ENCODE results near the gene SRF.
A peak's percentile ranks its signal among the peaks of the same experiment; 100 is the strongest.
"Not testable (repeated sequence)": the region's sequence is repeated elsewhere in the genome, so short reads cannot be mapped to it uniquely, and the experiment has no call there.

SRF gene

DNA sequence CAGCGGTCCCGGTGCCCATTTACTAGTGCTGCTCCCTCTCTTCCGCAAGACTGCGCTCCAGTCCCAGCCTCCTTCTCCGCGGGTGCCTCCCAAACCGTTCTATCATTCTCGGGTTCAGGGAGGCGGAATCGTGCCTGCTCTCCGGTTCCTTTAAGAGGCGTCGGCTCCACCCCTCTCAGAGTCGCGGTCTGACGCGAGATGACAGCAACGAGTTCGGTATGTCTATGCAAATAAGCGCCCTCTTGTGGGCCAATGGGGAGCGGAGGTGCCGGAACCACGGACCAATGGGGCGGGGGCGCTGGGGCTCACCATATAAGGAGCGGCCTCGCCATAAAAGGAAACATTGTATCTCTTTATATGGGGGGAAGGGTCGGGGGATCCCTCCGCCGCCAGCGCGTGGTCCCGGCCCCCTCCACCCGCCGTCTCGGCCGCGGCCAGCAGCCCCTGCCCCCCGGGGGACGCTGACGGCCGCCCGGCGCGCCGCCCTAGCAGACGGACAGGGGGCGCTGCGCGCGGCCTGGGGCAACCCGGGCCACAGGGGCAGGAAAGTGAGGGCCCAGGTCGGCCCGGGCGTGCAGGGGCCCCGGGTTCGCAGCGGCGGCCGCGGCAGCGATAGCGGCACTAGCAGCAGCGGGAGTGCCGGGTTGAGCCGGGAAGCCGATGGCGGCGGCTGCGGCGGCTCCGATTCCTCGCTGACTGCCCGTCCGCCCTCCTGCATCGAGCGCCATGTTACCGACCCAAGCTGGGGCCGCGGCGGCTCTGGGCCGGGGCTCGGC is at the start of gene SRF:
Gene SRF (plus strand): TSS at position 339 of the 776 bp plus-strand sequence. CDS start 388 bp downstream, at position 727.
- Mint-ChIP-seq H3K36me3 (peaks cover 9% of the 10 kb centered on the region), H3K4me3 (peak within 1 kb of the TSS; percentile 87), H3K9me3 (no peaks in the 10 kb centered on the region), H3K4me1 (peaks cover 42% of the 10 kb centered on the region), H3K27me3 (no peaks in the 10 kb centered on the region), H3K27ac (peak within 1 kb of the TSS; percentile 88)
- ATAC-seq: peak; percentile 86

DNA sequence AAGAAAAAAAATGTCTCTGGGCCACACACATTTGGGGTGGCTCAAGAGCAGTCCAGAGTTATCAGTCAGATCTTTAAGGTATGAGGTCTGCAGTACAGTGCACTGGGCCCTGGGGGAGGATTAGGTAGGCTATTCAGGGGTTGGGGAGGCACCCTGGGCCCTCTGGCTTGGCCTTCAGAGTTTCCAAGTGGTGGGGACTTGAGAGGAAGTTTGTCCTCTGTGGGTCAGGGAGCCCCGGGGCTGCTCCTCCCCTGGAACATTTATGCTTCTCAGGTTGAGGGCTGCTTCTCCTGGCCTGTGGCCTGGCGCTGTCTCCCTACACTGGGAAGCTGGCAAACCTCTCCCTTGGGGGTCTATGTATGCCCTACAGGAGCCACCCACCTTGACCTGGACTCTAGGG is 48.9 kb upstream of the SRF start:
- Mint-ChIP-seq H3K27ac (no peak overlapping the region), H3K4me1 (no peaks in the 10 kb centered on the region), H3K4me3 (no peak overlapping the region), H3K9me3 (no peaks in the 10 kb centered on the region), H3K27me3 (peaks cover 41% of the 10 kb centered on the region), H3K36me3 (no peaks in the 10 kb centered on the region)
- no peak for ATAC-seq

- Mint-ChIP-seq H3K4me1 (no peaks in the 10 kb centered on the region), H3K27ac (no peak overlapping the region), H3K27me3 (peaks cover 41% of the 10 kb centered on the region), H3K9me3 (no peaks in the 10 kb centered on the region), H3K4me3 (no peak overlapping the region), H3K36me3 (no peaks in the 10 kb centered on the region)
- ATAC-seq: no peak
Measured at GRCh38 chr6:43123461-43124314, 47.4 kb upstream of the SRF start.

- Mint-ChIP-seq H3K4me3 (no peak overlapping the region), H3K27me3 (peaks cover 38% of the 10 kb centered on the region), H3K36me3 (no peaks in the 10 kb centered on the region), H3K27ac (no peak overlapping the region), H3K9me3 (no peaks in the 10 kb centered on the region), H3K4me1 (no peaks in the 10 kb centered on the region)
- ATAC-seq: no peak
Measured at GRCh38 chr6:43124481-43124880, 46.6 kb upstream of the SRF start.

- H3K4me1 Mint-ChIP-seq: no peaks in the 10 kb centered on the region
- H3K27ac Mint-ChIP-seq: no peak overlapping the region
- H3K4me3 Mint-ChIP-seq: no peak overlapping the region
- H3K9me3 Mint-ChIP-seq: no peaks in the 10 kb centered on the region
- peaks cover 38% of the 10 kb centered on the region for H3K27me3 Mint-ChIP-seq
- ATAC-seq: no peak
- no peaks in the 10 kb centered on the region for H3K36me3 Mint-ChIP-seq
Measured at GRCh38 chr6:43125119-43125518, 46.0 kb upstream of the SRF start.

GRCh38 chr6:43125555-43125954 is 45.5 kb upstream of the SRF start:
- Mint-ChIP-seq H3K27ac (no peak overlapping the region), H3K36me3 (no peaks in the 10 kb centered on the region), H3K4me1 (no peaks in the 10 kb centered on the region), H3K27me3 (peaks cover 42% of the 10 kb centered on the region), H3K4me3 (no peak overlapping the region), H3K9me3 (no peaks in the 10 kb centered on the region)
- no peak for ATAC-seq

DNA sequence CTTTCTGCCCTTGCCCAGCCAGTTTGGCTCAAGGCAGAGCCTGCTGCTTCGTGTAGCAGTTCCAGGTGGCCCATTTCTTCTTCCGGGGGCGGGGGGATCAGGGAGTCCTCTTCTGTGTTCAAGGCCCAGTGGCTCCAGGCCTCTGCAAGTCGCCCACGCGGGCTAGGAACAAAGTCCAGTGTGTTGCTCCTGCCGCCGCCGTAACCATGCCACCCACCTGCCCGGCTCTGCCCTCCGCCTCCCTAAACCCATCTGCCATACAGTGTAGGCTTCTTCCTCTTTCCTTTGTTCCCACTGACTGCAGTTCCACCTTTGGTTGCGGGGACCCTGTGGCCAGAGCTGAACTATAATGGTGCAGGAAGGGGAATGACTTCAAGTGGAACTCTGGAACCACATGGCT is 43.9 kb upstream of the SRF start:
- ATAC-seq: no peak
- H3K36me3 Mint-ChIP-seq: no peaks in the 10 kb centered on the region
- H3K9me3 Mint-ChIP-seq: no peaks in the 10 kb centered on the region
- no peaks in the 10 kb centered on the region for H3K4me1 Mint-ChIP-seq
- H3K27ac Mint-ChIP-seq: no peak overlapping the region
- H3K4me3 Mint-ChIP-seq: no peak overlapping the region
- H3K27me3 Mint-ChIP-seq: peaks cover 57% of the 10 kb centered on the region

GRCh38 chr6:43127877-43128276 is 43.2 kb upstream of the SRF start:
- no peaks in the 10 kb centered on the region for H3K4me1 Mint-ChIP-seq
- peaks cover 57% of the 10 kb centered on the region for H3K27me3 Mint-ChIP-seq
- no peaks in the 10 kb centered on the region for H3K9me3 Mint-ChIP-seq
- no peaks in the 10 kb centered on the region for H3K36me3 Mint-ChIP-seq
- no peak overlapping the region for H3K4me3 Mint-ChIP-seq
- ATAC-seq: no peak
- H3K27ac Mint-ChIP-seq: no peak overlapping the region

DNA sequence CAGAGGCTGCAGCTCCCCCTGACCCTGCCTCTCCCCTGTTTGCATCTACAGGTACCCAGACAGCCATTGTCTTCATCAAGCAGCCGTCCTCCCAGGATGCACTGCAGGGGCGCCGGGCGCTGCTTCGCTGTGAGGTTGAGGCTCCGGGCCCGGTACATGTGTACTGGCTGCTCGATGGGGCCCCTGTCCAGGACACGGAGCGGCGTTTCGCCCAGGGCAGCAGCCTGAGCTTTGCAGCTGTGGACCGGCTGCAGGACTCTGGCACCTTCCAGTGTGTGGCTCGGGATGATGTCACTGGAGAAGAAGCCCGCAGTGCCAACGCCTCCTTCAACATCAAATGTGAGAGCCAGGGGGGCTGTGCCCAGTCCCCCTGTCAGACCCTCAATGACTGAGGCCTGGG is 42.1 kb upstream of the SRF start:
- no peaks in the 10 kb centered on the region for H3K9me3 Mint-ChIP-seq
- H3K36me3 Mint-ChIP-seq: no peaks in the 10 kb centered on the region
- ATAC-seq: no peak
- H3K27ac Mint-ChIP-seq: no peak overlapping the region
- no peaks in the 10 kb centered on the region for H3K4me1 Mint-ChIP-seq
- H3K27me3 Mint-ChIP-seq: peaks cover 48% of the 10 kb centered on the region
- no peak overlapping the region for H3K4me3 Mint-ChIP-seq

DNA sequence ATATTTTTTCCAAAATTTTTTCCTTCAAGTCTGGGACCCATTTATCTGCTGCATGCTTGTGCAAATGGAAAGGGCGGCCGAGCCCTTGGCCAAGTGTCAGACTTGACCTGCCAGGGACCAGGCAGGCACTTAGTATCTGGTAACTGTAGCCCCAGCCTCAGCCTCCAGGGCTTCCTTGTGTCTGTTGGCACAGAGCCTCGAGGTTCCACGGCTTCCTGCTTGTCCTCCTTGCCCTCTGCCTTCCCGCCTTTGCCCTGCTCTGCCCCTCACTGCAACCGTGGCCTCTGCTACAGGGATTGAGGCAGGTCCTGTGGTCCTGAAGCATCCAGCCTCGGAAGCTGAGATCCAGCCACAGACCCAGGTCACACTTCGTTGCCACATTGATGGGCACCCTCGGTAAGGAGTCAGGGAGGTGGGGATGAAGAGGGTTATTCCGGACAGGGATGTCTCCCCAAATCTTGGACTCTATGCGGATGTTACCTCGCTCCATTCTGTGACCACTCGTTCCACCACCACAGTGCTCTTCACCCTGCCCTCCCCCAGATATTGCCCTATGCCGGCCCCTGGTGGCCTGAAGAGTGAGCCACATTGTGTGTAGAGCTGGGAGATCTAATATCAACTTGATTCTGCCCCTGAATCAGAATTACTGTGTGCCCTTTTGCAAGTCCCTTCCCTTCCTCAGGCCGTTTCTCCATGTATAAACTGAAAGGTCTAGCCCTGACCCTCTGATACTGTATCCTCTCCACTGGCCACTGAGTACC is 41.5 kb upstream of the SRF start:
- no peak for ATAC-seq
- no peak overlapping the region for H3K27ac Mint-ChIP-seq
- no peak overlapping the region for H3K4me3 Mint-ChIP-seq
- peaks cover 48% of the 10 kb centered on the region for H3K27me3 Mint-ChIP-seq
- no peaks in the 10 kb centered on the region for H3K9me3 Mint-ChIP-seq
- no peaks in the 10 kb centered on the region for H3K36me3 Mint-ChIP-seq
- H3K4me1 Mint-ChIP-seq: no peaks in the 10 kb centered on the region

DNA sequence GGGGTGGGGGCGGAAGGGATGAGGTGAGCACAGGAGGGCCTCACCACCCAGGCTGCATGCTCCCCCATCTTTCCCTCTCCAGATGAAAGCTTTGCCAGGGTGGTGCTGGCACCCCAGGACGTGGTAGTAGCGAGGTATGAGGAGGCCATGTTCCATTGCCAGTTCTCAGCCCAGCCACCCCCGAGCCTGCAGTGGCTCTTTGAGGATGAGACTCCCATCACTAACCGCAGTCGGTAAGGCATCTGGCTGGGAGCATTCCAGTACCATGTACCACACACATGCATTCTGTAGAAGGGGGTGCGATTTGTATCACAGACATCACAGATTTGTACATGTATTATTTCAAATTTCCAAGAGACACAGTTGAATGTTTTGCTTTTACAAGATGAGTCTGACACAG is 40.6 kb upstream of the SRF start:
- Mint-ChIP-seq H3K4me3 (no peak overlapping the region), H3K9me3 (no peaks in the 10 kb centered on the region), H3K27me3 (peaks cover 46% of the 10 kb centered on the region), H3K27ac (no peak overlapping the region), H3K4me1 (no peaks in the 10 kb centered on the region), H3K36me3 (no peaks in the 10 kb centered on the region)
- ATAC-seq: no peak

- H3K27me3 Mint-ChIP-seq: peaks cover 37% of the 10 kb centered on the region
- H3K27ac Mint-ChIP-seq, H3K9me3 Mint-ChIP-seq, H3K36me3 Mint-ChIP-seq, H3K4me1 Mint-ChIP-seq, H3K4me3 Mint-ChIP-seq, ATAC-seq: not testable (repeated sequence)
Measured at GRCh38 chr6:43131379-43131778, 39.7 kb upstream of the SRF start.

- peaks cover 2% of the 10 kb centered on the region for H3K4me1 Mint-ChIP-seq
- no peaks in the 10 kb centered on the region for H3K36me3 Mint-ChIP-seq
- no peak overlapping the region for H3K27ac Mint-ChIP-seq
- no peaks in the 10 kb centered on the region for H3K27me3 Mint-ChIP-seq
- no peaks in the 10 kb centered on the region for H3K9me3 Mint-ChIP-seq
- no peak for ATAC-seq
- no peak overlapping the region for H3K4me3 Mint-ChIP-seq
Measured at GRCh38 chr6:43138267-43138666, 32.8 kb upstream of the SRF start.

- H3K36me3 Mint-ChIP-seq, H3K9me3 Mint-ChIP-seq, H3K27ac Mint-ChIP-seq, H3K4me3 Mint-ChIP-seq, H3K27me3 Mint-ChIP-seq, ATAC-seq: not testable (repeated sequence)
- H3K4me1 Mint-ChIP-seq: peaks cover 11% of the 10 kb centered on the region
Measured at GRCh38 chr6:43139973-43140372, 31.1 kb upstream of the SRF start.

DNA sequence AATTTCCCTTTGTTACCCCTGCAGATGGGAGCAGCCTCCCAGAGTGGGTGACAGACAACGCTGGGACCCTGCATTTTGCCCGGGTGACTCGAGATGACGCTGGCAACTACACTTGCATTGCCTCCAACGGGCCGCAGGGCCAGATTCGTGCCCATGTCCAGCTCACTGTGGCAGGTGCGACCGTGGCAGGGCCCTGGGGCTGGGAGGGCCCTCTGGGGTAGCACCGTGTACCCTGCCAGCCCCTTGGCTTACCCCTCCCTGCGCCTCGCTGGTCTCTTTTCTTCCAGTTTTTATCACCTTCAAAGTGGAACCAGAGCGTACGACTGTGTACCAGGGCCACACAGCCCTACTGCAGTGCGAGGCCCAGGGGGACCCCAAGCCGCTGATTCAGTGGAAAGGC is 29.4 kb upstream of the SRF start:
- no peak overlapping the region for H3K4me3 Mint-ChIP-seq
- H3K4me1 Mint-ChIP-seq: peaks cover 11% of the 10 kb centered on the region
- H3K36me3 Mint-ChIP-seq: no peaks in the 10 kb centered on the region
- ATAC-seq: no peak
- H3K9me3 Mint-ChIP-seq: no peaks in the 10 kb centered on the region
- H3K27me3 Mint-ChIP-seq: peaks cover 21% of the 10 kb centered on the region
- H3K27ac Mint-ChIP-seq: no peak overlapping the region
